HL-60 (cell line): Measurements from ENCODE around the gene PAQR4.

Experiments used
- POLR2AphosphoS5 ChIP-seq: IDR thresholded peaks from 2 replicates; pipeline ENCODE4 v1.6.1; 2012; ENCODE audit warnings: low read depth
- REST ChIP-seq: IDR thresholded peaks from 2 replicates; pipeline ENCODE4 v1.6.1; 2012; ENCODE audit warnings: low read depth; ENCODE audit not compliant: insufficient replicate concordance
- TF ChIP-seq, protein P1 (sequence below): IDR thresholded peaks from one replicate; pipeline ENCODE4 v1.5.1; 2011; ENCODE audit warnings: low read length, control low read depth, inconsistent platforms; ENCODE audit not compliant: insufficient read depth

- TF ChIP-seq, protein P1, sequence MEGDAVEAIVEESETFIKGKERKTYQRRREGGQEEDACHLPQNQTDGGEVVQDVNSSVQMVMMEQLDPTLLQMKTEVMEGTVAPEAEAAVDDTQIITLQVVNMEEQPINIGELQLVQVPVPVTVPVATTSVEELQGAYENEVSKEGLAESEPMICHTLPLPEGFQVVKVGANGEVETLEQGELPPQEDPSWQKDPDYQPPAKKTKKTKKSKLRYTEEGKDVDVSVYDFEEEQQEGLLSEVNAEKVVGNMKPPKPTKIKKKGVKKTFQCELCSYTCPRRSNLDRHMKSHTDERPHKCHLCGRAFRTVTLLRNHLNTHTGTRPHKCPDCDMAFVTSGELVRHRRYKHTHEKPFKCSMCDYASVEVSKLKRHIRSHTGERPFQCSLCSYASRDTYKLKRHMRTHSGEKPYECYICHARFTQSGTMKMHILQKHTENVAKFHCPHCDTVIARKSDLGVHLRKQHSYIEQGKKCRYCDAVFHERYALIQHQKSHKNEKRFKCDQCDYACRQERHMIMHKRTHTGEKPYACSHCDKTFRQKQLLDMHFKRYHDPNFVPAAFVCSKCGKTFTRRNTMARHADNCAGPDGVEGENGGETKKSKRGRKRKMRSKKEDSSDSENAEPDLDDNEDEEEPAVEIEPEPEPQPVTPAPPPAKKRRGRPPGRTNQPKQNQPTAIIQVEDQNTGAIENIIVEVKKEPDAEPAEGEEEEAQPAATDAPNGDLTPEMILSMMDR: no peak
- no peak for TF ChIP-seq POLR2AphosphoS5
- TF ChIP-seq REST: no peak
Measured at GRCh38 chr16:2985462-2985861, 16.3 kb downstream of the PAQR4 start.
